ENCODE data around the gene FAM107A. TPM values are rescaled to one million over a fixed set of nuclear protein-coding genes. Genes with fewer than 3 reads are reported as not detected.

FAM107A gene
- total RNA-seq, 2 donors from 2014 or later, result 76.5 to 80.7 TPM

- TF ChIP-seq CTCF (IDR thresholded peaks at IDR 0.05), result no peak
- Histone ChIP-seq H3K4me1 (peaks cover 0 to 39% of the 10 kb centered on the region in 2 donors), H3K27me3 (no peaks in the 10 kb centered on the region), H3K9me3 (no peaks in the 10 kb centered on the region), H3K36me3 (no peaks in the 10 kb centered on the region), H3K4me3 (no peak overlapping the region), H3K27ac (no peak overlapping the region)
- no peak for DNase-seq (ENCODE audit: low spot score)
Measured at GRCh38 chr3:58622892-58623291, 45.7 kb upstream of the FAM107A start.

GRCh38 chr3:58622436-58622835 lies 45.2 kb upstream of the FAM107A start:
- Histone ChIP-seq H3K9me3 (no peaks in the 10 kb centered on the region), H3K27me3 (no peaks in the 10 kb centered on the region), H3K4me1 (peaks cover 0 to 39% of the 10 kb centered on the region in 2 donors), H3K27ac (no peak overlapping the region), H3K36me3 (no peaks in the 10 kb centered on the region), H3K4me3 (no peak overlapping the region)
- no peak for DNase-seq (ENCODE audit: low spot score)
- no peak for TF ChIP-seq CTCF (IDR thresholded peaks at IDR 0.05)

GRCh38 chr3:58621086-58621830 lies 44.1 kb upstream of the FAM107A start:
- DNase-seq (ENCODE audit: low spot score), result no peak
- Histone ChIP-seq H3K4me3 (no peak overlapping the region), H3K9me3 (no peaks in the 10 kb centered on the region), H3K36me3 (no peaks in the 10 kb centered on the region), H3K27me3 (no peaks in the 10 kb centered on the region), H3K4me1 (peaks cover 0 to 33% of the 10 kb centered on the region in 2 donors), H3K27ac (no peak overlapping the region)
- no peak for TF ChIP-seq CTCF (IDR thresholded peaks at IDR 0.05)

- TF ChIP-seq CTCF (IDR thresholded peaks at IDR 0.05), result no peak
- Histone ChIP-seq H3K27ac (no peak overlapping the region), H3K4me1 (peaks cover 0 to 33% of the 10 kb centered on the region in 2 donors)
Measured at GRCh38 chr3:58620421-58620820, 43.2 kb upstream of the FAM107A start.

GRCh38 chr3:58617338-58617761 lies 40.2 kb upstream of the FAM107A start:
- DNase-seq (ENCODE audit: low spot score), result peak; percentile 70
- H3K27ac ChIP-seq, result peak overlapping the region in 1 of 2 donors; percentile 32
- H3K4me3 ChIP-seq, result no peak overlapping the region
- no peaks in the 10 kb centered on the region for H3K36me3 ChIP-seq
- no peaks in the 10 kb centered on the region for H3K9me3 ChIP-seq
- no peaks in the 10 kb centered on the region for H3K27me3 ChIP-seq
- TF ChIP-seq CTCF (IDR thresholded peaks at IDR 0.05), result no peak
- peaks cover 0 to 37% of the 10 kb centered on the region in 2 donors for H3K4me1 ChIP-seq

More at GRCh38 chr3:58620421-58620820, 43.2 kb upstream of the FAM107A start:
- Histone ChIP-seq H3K9me3 (no peaks in the 10 kb centered on the region), H3K36me3 (no peaks in the 10 kb centered on the region), H3K27me3 (no peaks in the 10 kb centered on the region), H3K4me3 (no peak overlapping the region)
- DNase-seq (ENCODE audit: low spot score), result no peak

All from right atrium auricular region (tissue), 2 donors.